ENCODE results near the gene ANKRD27.

GRCh38 chr19:32598022-32598421 is 77.0 kb downstream of the ANKRD27 start:
- TF ChIP-seq PATZ1 (CRISPR knock-in tag; IDR thresholded peaks at IDR 0.05; ENCODE audit: borderline replicate concordance): no peak
- TF ChIP-seq TOX (CRISPR knock-in tag; IDR thresholded peaks at IDR 0.05; ENCODE audit: borderline replicate concordance): no peak
